Measurements from ENCODE around the gene HSD17B14. TPM values are rescaled to one million over a fixed set of nuclear protein-coding genes. Genes with fewer than 3 reads are reported as not detected.
A peak's percentile ranks its signal among the peaks of the same experiment; 100 is the strongest.

The HSD17B14 gene
- total RNA-seq, 2 donors from 2014 or later: 43.0 to 81.0 TPM

DNA sequence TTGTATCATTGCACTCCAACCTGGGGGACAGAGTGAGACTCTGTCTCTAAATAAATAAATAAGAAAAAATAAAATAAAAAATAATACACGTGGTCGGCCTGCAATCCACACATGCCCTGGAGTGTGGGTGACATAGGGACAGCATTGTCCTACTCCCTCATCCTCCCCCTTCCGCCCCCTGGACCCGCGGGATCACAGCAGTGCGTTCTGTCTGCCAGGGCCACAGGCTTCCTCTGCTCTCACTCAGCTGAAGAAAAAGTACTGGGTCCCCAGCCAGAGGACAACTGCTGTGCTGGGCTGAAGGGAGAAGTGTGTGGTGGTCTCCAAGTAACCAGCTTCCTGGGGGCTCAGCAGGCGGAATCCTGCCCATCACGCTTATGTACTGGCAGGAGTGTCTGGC, 31.8 kb downstream of the HSD17B14 start:
- Histone ChIP-seq H3K4me3 (ENCODE audit: low read length) (no peak overlapping the region), H3K36me3 (ENCODE audit: control insufficient read depth, insufficient read depth, low read length) (peaks cover 10% of the 10 kb centered on the region), H3K27me3 (ENCODE audit: control insufficient read depth, insufficient read depth, low read length, poor library complexity, severe bottlenecking) (no peaks in the 10 kb centered on the region), H3K9ac (ENCODE audit: extremely low read depth, low read length, poor library complexity, severe bottlenecking) (no peak overlapping the region), H3K4me1 (ENCODE audit: control insufficient read depth, insufficient read depth, low read length) (peaks cover 4% of the 10 kb centered on the region), H3K27ac (ENCODE audit: low read depth, low read length) (no peak overlapping the region), H3K9me3 (ENCODE audit: control insufficient read depth, low read length) (no peaks in the 10 kb centered on the region)
- no peak overlapping the region for H3K27ac Mint-ChIP-seq
- H3K36me3 Mint-ChIP-seq (ENCODE audit: low read depth): peaks cover 19% of the 10 kb centered on the region
- no peak for DNase-seq
- no peaks in the 10 kb centered on the region for H3K9me3 Mint-ChIP-seq
- H3K27me3 Mint-ChIP-seq (ENCODE audit: insufficient read depth): no peaks in the 10 kb centered on the region
- no peak overlapping the region for H3K4me3 Mint-ChIP-seq
- peaks cover 19% of the 10 kb centered on the region for H3K4me1 Mint-ChIP-seq
- TF ChIP-seq, protein P1, sequence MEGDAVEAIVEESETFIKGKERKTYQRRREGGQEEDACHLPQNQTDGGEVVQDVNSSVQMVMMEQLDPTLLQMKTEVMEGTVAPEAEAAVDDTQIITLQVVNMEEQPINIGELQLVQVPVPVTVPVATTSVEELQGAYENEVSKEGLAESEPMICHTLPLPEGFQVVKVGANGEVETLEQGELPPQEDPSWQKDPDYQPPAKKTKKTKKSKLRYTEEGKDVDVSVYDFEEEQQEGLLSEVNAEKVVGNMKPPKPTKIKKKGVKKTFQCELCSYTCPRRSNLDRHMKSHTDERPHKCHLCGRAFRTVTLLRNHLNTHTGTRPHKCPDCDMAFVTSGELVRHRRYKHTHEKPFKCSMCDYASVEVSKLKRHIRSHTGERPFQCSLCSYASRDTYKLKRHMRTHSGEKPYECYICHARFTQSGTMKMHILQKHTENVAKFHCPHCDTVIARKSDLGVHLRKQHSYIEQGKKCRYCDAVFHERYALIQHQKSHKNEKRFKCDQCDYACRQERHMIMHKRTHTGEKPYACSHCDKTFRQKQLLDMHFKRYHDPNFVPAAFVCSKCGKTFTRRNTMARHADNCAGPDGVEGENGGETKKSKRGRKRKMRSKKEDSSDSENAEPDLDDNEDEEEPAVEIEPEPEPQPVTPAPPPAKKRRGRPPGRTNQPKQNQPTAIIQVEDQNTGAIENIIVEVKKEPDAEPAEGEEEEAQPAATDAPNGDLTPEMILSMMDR (conservative IDR thresholded peaks at IDR 0.05): no peak
- 93 to 94% methylated on average over 3 to 8 of the region's 8 CpGs for WGBS, 2 experiments (ENCODE audit: insufficient coverage in 1 of 2, insufficient read length in 1 of 2)

DNA sequence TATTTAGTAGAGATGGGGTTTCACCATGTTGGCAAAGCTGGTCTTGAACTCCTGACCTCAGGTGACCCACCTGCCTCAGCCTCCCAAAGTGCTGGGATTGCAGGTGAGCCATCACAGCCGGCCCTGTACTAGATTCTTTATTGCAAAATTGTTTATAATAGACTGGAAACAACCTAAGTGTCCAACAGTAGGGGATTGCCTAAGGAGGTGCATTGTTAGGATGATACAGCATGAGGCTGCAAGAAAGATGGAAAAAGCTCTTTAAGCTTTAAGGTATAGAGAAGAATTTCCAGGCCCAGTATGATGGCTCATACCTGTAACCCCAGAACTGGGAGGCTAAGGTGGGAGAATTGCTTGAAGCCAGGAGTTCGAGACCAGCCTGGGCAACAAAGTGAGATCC, 33.7 kb downstream of the HSD17B14 start:
- no peak overlapping the region for H3K4me3 Mint-ChIP-seq
- 88% methylated on average over 2 of the region's 2 CpGs for WGBS, 2 experiments (ENCODE audit: insufficient coverage in 1 of 2, insufficient read length in 1 of 2)
- H3K36me3 Mint-ChIP-seq (ENCODE audit: low read depth): peaks cover 24% of the 10 kb centered on the region
- H3K9ac ChIP-seq (ENCODE audit: extremely low read depth, low read length, poor library complexity, severe bottlenecking): no peak overlapping the region
- no peaks in the 10 kb centered on the region for H3K4me1 ChIP-seq (ENCODE audit: control insufficient read depth, insufficient read depth, low read length)
- H3K4me3 ChIP-seq (ENCODE audit: low read length): no peak overlapping the region
- H3K9me3 Mint-ChIP-seq: no peaks in the 10 kb centered on the region
- no peak overlapping the region for H3K27ac ChIP-seq (ENCODE audit: low read depth, low read length)
- no peak for DNase-seq
- TF ChIP-seq, protein P1 (conservative IDR thresholded peaks at IDR 0.05): no peak
- no peaks in the 10 kb centered on the region for H3K9me3 ChIP-seq (ENCODE audit: control insufficient read depth, low read length)
- H3K27ac Mint-ChIP-seq: no peak overlapping the region
- H3K27me3 ChIP-seq (ENCODE audit: control insufficient read depth, insufficient read depth, low read length, poor library complexity, severe bottlenecking): no peaks in the 10 kb centered on the region
- H3K27me3 Mint-ChIP-seq (ENCODE audit: insufficient read depth): no peaks in the 10 kb centered on the region
- peaks cover 5% of the 10 kb centered on the region for H3K36me3 ChIP-seq (ENCODE audit: control insufficient read depth, insufficient read depth, low read length)
- H3K4me1 Mint-ChIP-seq: peaks cover 10% of the 10 kb centered on the region

DNA sequence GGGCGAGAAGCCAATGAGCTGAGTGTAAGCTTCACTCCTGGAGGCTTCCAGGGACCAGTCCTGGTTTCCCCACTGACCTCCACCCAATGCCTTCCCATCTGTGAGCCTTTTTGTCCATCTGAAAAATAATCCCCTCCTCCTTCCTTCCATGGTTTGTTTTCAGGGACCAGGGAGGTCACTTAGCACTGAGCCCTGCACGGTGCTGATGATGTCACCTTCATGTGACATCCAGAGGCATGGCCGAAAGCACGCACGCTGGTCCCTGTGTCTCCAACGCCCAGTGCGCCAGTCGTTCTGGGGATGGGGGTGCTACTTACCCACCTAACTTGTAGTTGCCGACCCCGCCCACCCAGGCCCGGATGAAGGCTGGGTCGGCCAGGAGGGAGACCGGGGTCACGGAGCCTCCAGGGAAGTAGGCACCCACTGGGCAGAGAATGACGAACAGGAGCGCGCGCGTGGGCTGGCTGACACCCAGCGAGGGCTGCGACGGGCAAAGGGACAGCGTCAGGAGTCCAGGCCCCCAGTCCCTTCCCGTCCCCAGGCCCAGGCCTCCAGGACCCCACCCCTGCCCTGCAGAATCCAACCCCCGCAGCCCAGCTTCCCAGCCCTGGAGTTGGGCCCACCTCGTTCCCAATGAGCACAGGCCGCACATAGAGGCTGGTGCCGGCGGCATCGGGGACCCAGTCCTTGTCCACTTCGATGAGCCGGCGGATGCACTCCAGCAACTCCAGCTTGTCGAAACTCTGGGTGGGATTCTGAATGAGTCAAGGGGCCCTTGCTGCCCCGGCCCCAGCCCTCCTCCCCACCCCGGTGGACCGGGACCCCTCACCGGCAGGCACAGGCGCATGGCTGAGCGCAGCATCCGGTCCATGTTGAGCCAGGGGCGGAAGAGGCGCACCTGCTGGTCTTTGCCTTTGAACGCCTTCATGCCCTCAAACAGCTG, 36.7 kb downstream of the HSD17B14 start:
- Mint-ChIP-seq H3K9me3 (no peaks in the 10 kb centered on the region), H3K27ac (no peak overlapping the region), H3K36me3 (ENCODE audit: low read depth) (peaks cover 20% of the 10 kb centered on the region), H3K27me3 (ENCODE audit: insufficient read depth) (no peaks in the 10 kb centered on the region), H3K4me1 (peaks cover 6% of the 10 kb centered on the region), H3K4me3 (no peak overlapping the region)
- Histone ChIP-seq H3K9me3 (ENCODE audit: control insufficient read depth, low read length) (no peaks in the 10 kb centered on the region), H3K9ac (ENCODE audit: extremely low read depth, low read length, poor library complexity, severe bottlenecking) (no peak overlapping the region), H3K27me3 (ENCODE audit: control insufficient read depth, insufficient read depth, low read length, poor library complexity, severe bottlenecking) (no peaks in the 10 kb centered on the region), H3K27ac (ENCODE audit: low read depth, low read length) (peak overlapping the region; percentile 80), H3K4me1 (ENCODE audit: control insufficient read depth, insufficient read depth, low read length) (no peaks in the 10 kb centered on the region), H3K36me3 (ENCODE audit: control insufficient read depth, insufficient read depth, low read length) (peaks cover under 1% of the 10 kb centered on the region), H3K4me3 (ENCODE audit: low read length) (no peak overlapping the region)
- no peak for DNase-seq
- 93 to 95% methylated on average over 28 to 44 of the region's 44 CpGs for WGBS, 2 experiments (ENCODE audit: insufficient coverage in 1 of 2, insufficient read length in 1 of 2)
- TF ChIP-seq, protein P1 (conservative IDR thresholded peaks at IDR 0.05): no peak
